ENCODE data around the gene PHC2. TPM values are rescaled to one million over a fixed set of nuclear protein-coding genes. Genes with fewer than 3 reads are reported as not detected.

The PHC2 gene
- total RNA-seq, 1 donor from 2014 or later, result 109 TPM

DNA sequence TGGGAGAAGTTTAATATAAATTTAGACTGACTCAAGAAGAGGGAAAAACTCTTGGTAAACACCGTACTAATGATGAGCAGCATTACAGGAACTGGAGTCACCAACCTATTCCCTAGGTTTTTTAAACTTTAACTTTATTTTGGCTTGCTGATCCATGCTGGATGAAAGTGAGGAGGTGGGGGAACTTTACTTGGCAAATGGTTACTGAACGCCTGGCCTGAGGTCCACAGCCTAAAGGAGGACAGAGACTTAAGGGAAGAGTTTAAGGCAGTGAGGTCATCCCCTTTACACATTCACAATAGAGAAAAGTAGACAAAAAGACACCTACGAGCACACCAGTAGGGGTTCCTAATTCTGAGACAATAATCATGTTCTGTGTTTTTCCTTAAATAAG, 84.4 kb downstream of the PHC2 start:
- intact Hi-C loops (cut with DNase I), result no loop called here
- DNase-seq (ENCODE audit: low spot score) (no peak), ATAC-seq (no peak)

DNA sequence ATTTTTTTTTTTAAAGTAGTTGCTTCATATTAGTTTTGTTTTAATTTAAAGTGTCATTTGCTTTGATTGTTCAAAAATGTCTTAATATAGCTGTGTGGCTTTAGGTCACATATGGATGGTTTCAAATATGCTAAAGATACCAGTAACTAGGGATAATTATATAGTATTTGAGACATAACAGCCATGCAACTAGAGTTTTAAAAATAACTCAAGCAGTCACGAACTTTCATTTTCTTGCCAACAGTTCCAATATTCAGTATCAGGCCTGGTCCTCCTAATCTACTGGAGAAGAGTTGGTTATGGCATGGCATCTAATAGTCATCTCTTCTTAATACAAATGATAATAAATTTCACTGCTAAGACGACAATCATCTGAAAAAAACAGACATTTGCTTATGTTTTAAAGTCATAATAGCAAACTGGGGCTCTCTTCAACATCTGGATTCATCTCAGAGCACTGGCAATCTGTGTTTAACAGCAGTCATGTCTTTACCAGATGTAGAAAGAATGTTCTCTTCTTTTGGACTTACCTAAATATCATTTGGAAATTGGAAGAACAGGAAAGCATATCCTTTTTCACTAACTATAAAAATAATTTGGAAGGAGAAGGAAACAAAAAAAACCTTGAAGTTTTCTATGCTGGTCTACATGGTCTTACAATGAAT, 85.9 kb downstream of the PHC2 start:
- ATAC-seq (no peak), DNase-seq (ENCODE audit: low spot score) (no peak)
- intact Hi-C loops (cut with DNase I), result no loop called here

DNA sequence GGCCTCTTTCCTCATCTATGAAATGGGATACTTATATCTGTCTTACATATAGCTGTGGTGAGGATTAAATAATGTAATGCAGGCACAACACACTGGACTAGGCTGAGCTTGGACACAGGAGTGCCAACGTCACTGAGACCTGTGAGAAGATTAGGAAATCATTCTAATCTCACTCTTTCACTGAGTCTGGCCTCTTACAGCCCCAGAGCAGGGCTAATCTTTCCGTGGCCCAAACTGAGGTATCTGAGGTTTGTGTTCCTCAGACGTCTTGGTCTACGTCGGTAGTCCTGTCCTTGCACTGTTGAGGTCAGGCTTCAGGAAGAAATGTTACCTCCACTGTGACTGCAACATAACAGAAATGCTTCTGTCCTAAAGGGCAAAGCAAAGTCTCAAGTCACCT, 87.4 kb downstream of the PHC2 start:
- intact Hi-C loops (cut with DNase I), result no loop called here
- ATAC-seq, result no peak
- DNase-seq (ENCODE audit: low spot score), result no peak

DNA sequence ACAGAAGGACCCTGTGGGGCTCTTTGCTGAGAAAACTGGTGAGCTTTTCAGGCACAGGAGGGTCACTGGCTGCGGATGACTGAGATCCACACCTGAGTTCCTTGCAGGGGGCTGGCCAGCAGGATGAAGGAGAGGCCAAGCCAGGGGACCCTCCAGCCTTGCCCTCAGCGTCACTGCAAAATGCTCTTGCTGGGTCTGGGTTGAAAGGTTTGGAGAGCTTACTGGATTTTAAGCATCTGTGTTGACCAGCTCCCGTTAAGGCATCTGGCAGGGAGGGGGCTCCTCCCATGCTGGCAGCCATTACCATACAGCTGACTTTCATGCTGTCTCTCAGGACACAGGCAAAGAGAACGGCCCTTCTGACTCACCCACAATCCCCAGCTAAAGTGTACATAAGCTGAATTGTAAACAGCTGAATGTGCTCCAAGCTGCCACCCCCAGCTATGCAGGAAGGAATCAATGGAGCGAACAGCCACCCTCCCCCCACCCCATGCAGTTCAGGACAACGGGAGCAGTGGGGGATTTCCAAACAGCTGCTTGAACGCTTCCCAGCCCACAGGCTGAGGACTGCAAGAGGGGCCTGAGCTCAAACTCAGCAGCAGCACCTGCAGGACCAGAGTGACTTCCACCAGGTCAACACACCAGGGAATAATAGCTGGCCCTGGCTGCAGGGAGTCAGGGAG, 88.7 kb downstream of the PHC2 start:
- peak; percentile 57 for ATAC-seq
- intact Hi-C loops (cut with DNase I), result no loop called here
- DNase-seq (ENCODE audit: low spot score), result no peak

DNA sequence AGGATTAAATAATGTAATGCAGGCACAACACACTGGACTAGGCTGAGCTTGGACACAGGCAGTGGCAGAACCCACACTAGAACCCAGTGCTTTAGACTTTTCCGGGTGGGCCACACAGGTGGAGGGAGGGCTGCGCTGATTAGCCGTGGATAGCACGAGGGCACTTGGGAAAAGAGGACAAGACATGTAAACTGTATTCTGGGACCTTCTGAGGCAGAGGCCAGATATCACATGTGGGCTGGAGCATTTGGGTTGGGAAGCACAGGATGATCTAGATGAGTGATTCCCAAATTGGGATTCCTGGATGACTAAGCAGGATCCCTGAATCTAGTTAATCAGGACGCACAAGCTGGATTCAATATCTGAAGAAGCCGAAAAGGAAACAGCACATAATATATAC, 89.7 kb downstream of the PHC2 start:
- no peak for ATAC-seq

DNA sequence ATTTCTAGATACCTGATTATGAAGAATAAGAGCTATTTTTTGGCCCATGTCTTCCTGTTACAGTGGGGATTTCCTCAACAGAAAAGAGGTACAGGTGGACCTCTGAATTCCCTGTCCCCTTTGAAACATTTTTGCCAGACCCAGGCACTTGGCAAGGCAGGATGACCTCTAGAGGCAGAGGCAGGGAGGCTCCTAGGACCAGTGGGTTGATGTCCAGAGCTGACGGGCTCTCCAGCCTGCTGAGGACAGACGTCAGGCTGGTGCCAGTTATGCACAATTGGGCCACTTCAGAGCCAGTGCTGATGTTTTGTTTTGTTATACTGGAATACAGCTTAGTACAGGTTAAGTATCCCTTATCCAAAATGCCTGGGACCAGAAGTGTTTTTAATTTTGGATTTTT, 91.5 kb downstream of the PHC2 start:
- intact Hi-C loops (cut with DNase I), result no loop called here
- peak; percentile 29 for ATAC-seq

More for the DNA sequence above, 89.7 kb downstream of the PHC2 start:
- DNase-seq (ENCODE audit: low spot score), result no peak
- intact Hi-C loops (cut with DNase I), result no loop called here

DNA sequence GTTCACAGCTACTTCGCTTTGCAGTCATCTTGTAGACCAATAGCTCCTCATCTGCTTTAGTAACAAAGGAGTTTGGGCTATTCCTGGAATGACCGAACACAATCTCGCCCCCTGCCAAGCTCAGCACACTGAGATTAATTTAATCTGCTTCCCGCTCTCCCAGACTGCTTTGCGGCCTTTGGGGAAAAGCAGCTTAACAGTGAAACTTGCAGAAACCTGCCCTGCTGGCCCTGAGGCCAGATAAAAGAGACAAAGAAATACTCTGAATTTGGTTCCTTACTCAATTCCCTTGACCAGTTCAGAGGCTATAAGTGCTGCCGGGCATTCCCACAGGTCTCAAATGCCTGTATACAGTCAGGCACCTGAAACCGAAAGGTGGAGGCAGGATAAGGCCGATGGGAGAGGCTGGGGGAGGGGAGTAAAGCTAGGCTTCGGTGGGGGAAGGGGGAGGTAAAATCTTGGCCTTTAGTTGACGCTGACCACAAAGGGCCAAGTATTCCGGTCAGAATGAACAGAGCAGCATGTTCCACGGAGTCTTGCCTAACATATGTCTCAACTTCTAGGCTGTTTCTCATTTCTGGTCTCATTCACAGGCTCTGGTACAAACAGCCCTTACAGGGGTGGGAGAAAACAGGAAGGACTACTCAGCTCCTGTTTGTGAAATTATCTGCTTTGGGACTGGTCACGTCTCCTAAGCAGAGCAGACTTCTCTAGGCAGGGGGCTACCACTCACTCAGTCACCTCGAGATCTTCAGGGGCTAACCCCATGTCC, 92.3 kb downstream of the PHC2 start:
- DNase-seq (ENCODE audit: low spot score) (no peak), ATAC-seq (peak; percentile 89)
- intact Hi-C loops (cut with DNase I), result no loop called here

More for the DNA sequence above, 91.5 kb downstream of the PHC2 start:
- no peak for DNase-seq (ENCODE audit: low spot score)

DNA sequence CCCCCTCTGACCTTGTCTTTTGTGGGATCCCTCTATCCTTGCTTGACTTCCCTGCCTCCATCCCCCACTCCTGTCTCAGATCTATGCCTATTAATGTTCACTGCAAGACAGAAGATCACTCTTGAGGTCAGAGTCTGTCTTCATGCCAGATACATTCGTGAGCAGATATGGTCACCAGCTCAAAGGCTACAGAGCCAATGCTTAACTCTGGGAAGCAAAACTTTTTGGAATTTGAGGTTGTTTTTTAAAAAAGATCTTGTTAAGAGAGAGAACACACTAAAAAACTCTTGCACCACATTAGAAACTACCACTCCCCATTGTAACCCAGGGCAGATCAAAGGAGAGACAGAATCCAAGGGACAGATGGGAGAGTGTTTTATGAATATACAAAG, 92.9 kb downstream of the PHC2 start:
- intact Hi-C loops (cut with DNase I), result no loop called here
- no peak for DNase-seq (ENCODE audit: low spot score)
- peak; percentile 48 for ATAC-seq

DNA sequence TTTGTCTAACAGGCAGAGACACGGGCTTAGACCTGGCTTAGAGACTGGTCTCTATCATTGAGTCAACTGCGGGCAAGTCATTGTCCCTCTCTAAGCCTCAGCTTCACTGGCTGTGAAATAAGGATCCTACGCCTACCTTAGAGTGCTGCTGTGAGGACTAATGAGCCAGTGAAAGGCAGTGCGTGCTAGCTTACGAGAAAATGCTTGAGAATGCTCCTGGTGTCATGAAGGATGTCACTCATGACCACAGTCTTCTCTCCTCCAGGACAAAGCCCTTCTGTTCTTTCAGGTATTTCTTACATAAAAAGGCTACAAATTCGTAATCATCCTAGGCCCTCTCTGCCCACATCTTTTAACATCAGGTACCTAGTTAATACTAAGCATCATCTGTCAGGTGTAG, 93.5 kb downstream of the PHC2 start:
- intact Hi-C loops (cut with DNase I), result no loop called here
- DNase-seq (ENCODE audit: low spot score) (no peak), ATAC-seq (no peak)

DNA sequence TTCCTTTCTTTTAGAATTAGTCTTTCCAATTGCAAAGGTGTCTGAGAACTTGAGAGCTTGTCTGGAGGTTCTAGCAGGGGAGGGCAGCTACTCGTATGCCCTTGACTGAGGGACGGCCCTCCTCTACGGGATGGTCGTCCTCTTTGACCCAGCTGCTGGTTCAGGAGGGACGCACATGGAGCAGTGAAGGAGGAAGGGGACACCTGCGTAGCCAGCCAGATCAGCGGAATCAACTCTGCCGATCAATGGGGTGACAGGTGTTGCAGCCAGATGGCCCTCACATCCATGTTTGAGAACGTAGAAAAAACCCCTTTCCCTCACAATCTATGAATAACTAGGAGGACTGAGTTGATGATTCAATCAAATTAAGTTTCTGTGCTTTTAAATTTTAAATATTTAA, 94.3 kb downstream of the PHC2 start:
- intact Hi-C loops (cut with DNase I), result no loop called here
- DNase-seq (ENCODE audit: low spot score), result no peak
- ATAC-seq, result no peak

DNA sequence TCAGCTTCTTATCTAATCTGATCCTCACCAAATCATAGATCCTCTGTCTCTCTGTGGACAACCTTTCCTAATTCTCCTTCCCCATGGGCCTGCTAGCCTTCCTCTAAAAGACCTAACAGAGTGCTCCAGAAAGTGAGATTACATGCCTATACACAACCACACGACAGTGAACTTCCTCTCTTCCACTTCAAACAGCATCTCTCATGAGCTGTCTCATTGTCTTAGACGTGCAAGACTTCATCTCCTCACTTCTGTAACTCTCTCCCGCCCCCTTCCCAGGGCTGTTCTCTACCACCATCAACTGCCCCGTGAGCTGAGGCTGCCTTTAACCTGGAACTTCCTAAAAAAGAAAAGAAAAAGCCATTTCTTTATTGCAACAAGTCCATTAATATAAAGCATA, 95.9 kb downstream of the PHC2 start:
- intact Hi-C loops (cut with DNase I), result no loop called here
- ATAC-seq (no peak), DNase-seq (ENCODE audit: low spot score) (no peak)

DNA sequence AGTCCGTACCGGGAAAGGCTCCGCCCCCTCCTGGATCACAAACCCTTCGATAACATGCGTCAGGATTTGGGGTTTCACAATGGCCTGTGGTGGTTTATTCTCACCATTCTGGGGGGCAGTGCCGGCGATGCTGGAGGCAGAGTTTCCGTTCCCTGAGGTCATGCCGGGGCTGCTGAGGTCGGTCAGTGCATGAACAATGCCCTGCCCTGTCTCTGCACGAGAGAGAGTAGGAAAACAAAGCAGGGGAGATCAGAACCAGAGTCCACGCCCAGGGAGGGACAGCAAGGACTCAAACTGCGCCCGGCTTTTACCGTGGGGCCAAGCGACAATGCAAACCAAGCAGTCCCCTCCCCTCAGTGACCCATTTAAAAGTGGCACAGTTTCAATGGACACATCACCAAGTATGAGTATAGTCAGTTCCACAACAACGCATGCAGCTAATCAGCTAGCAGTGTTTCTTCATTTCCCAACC, 96.8 kb downstream of the PHC2 start:
- intact Hi-C loops (cut with DNase I), result no loop called here
- DNase-seq (ENCODE audit: low spot score) (no peak), ATAC-seq (peak; percentile 46)

DNA sequence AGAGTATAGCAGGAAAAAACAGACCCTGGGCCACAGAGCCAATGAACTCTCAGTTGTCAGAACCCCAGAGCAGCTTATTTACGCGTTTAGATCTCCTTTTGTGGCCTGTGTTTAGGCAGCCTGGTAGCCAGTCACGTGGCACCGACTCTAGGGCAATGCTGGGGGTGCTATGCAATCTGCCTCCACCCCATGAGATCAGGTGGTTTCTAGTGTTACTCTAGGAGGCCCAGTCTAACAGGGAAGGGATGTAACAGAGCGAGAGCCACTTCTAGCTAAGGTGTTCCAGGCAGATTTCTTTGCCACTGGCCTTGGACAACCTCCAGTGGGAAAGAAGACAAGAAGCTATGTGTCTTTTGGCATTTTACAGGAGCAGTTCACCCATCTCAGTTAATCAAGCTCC, 98.0 kb downstream of the PHC2 start:
- DNase-seq (ENCODE audit: low spot score), result peak; percentile 51
- intact Hi-C loops (cut with DNase I), result no loop called here
- no peak for ATAC-seq

DNA sequence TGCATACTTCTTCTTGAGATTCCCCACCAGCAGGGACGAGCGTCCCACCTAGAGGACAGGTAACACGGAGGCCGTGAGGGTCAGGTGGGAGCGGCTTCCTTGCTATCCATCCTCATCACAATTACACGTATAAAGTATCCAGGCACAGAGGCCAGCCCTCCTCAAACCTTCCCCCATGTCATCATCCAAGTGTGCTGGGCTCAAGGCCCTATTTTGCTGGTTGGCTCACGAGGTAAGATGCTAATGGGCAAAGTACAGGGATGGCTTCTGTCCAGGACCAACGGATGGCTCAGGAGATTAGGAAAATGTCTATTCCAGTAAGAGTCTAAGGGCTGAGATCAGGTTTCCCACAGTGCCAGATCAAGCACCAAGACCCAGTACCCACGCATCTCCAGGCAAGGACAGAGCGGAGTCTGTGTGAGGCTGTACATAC, 98.5 kb downstream of the PHC2 start:
- peak; percentile 55 for DNase-seq (ENCODE audit: low spot score)
- intact Hi-C loops (cut with DNase I), result no loop called here
- peak; percentile 3 for ATAC-seq

DNA sequence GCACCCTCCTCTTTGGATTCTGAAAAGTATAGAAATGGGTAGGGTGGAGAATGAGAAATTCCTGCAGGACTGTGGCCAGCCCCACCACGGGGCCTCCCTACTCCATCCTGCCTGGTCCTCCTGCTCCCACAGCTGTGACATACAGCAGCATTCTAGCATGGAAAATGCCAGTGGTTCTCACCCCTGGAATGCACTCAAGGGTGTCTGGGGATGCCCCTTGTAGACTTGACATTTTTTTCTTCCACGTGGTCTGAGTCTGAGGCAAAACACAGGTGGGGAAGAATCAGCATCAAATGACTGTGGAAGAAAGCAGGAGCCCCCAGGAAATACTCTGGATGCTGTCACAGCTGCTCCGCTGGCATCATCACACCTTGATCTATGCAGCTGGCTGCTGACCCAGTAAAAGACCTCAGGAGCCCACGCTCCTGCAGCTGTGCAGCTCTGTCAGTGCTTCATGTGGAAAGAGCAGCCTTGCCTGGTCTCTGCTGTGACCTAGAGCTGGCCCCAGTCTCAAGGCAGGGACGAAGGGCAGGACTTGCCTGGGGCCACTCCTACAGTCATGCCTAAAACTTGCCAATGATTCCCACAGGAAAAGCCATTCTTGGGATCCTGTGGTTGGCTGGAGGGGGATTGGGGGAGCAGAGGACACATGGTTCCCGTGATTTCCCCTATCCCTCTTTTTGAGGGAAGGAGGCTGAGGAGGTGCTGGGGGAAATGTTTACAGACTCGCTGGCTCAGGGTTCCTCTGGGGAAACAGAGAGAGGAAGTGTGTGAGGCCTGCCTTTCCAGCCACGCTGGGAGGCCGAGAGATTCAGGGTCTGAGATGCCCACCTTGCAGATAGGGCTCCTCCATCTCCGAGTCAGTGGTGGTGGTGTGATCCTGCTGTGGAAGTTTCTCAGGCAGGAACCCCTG, 99.2 kb downstream of the PHC2 start:
- intact Hi-C loops (cut with DNase I), result no loop called here
- ATAC-seq, result peak; percentile 51
- DNase-seq (ENCODE audit: low spot score), result peak; percentile 48

DNA sequence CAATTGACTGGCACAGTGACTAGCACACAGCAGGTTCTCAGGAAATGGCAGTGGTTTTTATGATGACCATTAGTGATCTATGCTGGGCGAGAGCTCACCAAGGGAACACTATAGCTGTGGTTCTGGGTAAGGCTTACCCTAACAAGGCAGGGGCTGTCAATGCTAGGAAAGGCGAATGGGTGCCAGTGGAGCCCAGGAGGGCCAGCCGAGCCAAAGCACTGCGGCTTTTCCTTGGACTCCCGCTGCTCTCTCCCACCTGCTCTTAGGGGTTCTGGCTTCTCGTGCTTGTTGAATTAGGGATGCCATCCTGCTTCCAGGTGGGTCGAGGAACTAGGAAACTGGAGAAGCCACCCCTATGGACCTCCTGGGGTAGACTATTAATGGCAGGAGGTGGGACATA, 100.0 kb downstream of the PHC2 start:
- intact Hi-C loops (cut with DNase I), result no loop called here
- DNase-seq (ENCODE audit: low spot score) (peak; percentile 13), ATAC-seq (no peak)

DNA sequence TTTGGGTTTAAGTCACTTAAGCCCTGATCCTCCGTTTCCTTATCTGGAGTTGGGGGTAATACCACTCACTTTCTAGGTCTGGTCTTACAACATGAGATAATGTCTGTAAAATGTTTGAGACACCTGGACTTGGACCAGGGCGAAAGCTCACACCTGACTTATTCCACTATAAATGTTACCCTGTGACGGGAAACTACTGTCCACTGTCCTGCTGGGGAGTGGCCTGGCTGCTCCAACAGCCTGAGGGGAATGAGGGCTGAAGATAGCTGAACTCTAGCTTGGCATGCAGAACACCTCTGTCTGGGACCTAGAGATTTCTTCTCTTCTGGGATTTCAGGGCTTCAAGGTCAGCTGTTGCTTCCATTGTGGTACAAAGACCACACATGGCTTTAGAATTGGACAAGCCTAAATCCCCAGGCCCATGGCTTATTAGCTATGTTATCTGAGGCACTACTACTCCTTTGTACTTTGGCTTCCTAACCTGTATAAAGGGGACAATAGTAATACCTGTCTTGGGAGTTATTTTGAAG, 100.5 kb downstream of the PHC2 start:
- intact Hi-C loops (cut with DNase I), result no loop called here
- ATAC-seq (no peak), DNase-seq (ENCODE audit: low spot score) (no peak)

DNA sequence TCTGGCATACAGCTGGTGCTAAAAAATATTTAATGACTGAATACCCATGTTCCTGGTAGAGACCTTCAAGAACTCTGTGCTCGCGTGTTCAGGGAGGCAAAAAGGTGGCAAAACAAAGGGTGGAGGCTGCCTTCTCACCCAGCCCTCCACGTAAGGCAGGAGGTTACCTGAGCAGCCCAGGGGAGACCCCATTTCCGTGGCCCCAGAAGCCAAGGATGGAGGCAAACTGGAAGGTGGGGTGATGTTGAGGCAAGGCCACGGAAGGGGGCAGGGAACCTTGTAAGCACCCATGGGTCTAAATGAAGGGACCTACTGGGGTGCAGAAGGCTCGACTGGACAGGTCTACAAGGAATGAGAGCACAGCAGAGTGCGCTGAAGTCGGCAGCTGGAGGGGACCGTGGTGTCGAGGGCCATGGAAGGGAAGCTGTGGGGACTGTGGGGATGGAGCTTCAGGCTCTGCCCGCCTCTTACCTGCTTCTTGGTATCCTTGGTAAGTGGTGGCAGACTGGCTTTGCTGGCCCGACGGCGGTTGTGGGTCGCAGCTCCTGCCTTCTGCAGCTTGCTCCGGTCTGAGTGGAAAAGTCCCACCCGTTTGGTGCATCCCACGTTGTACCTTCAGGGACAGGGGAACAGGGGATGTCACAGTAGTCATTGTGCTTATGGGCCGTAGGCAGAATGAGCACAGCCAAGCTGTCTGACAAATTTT, 101.1 kb downstream of the PHC2 start:
- DNase-seq (ENCODE audit: low spot score), result peak; percentile 52
- intact Hi-C loops (cut with DNase I), result no loop called here
- ATAC-seq, result no peak

Measured in sciatic nerve (tissue), 2 donors.